Measurements from ENCODE around the gene DEPDC1. TPM values are rescaled to one million over a fixed set of nuclear protein-coding genes. Genes with fewer than 3 reads are reported as not detected.
"Not testable (repeated sequence)": the region's sequence is repeated elsewhere in the genome, so short reads cannot be mapped to it uniquely, and the experiment has no call there.

Gene DEPDC1
- total RNA-seq, 4 donors from 2014 or later, result 0.19 to 0.96 TPM; not detected in 2

DNA sequence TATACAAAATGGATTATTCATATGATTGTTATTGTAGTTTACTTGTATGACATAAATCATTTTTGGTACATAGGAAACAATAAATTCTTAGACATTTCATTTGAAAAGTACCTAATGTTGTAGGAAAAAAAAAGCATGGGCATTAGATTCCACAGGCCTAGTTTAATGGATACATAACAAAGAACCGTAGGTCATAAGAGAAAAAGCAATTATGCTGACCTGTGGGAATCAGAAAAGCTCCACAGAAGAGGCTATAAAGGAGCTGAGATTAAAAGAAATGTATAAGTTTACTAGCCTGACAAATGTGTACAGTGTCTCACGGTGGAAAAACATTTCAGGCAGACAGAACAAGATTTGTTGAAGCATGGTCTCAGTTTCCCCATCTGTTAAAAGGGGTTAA lies 3.7 kb downstream of the DEPDC1 start:
- DNase-seq (ENCODE audit: low spot score) (no peak), ATAC-seq (ENCODE audit: low FRiP score) (no peak)
- TF ChIP-seq, protein P1, sequence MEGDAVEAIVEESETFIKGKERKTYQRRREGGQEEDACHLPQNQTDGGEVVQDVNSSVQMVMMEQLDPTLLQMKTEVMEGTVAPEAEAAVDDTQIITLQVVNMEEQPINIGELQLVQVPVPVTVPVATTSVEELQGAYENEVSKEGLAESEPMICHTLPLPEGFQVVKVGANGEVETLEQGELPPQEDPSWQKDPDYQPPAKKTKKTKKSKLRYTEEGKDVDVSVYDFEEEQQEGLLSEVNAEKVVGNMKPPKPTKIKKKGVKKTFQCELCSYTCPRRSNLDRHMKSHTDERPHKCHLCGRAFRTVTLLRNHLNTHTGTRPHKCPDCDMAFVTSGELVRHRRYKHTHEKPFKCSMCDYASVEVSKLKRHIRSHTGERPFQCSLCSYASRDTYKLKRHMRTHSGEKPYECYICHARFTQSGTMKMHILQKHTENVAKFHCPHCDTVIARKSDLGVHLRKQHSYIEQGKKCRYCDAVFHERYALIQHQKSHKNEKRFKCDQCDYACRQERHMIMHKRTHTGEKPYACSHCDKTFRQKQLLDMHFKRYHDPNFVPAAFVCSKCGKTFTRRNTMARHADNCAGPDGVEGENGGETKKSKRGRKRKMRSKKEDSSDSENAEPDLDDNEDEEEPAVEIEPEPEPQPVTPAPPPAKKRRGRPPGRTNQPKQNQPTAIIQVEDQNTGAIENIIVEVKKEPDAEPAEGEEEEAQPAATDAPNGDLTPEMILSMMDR (IDR thresholded peaks at IDR 0.05), result no peak

DNA sequence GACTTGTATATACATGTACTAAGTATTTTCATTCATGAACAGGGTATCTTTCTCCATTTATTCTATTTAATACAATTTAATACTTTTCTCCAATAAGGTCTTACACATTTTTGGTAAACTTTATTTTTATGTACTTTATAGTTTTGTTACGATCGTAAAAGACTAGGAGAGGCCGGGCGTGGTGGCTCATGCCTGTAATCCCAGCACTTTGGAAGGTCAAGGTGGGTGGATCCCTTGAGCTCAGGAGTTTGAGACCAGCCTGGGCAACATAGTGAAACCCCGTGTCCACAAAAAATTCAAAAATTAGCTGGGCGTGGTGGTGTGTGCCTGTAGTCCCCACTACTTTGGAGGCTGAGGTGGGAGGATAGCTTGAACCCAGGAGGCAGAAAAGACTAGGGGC lies 4.6 kb downstream of the DEPDC1 start:
- ATAC-seq (ENCODE audit: low FRiP score); DNase-seq (ENCODE audit: low spot score): not testable (repeated sequence)

DNA sequence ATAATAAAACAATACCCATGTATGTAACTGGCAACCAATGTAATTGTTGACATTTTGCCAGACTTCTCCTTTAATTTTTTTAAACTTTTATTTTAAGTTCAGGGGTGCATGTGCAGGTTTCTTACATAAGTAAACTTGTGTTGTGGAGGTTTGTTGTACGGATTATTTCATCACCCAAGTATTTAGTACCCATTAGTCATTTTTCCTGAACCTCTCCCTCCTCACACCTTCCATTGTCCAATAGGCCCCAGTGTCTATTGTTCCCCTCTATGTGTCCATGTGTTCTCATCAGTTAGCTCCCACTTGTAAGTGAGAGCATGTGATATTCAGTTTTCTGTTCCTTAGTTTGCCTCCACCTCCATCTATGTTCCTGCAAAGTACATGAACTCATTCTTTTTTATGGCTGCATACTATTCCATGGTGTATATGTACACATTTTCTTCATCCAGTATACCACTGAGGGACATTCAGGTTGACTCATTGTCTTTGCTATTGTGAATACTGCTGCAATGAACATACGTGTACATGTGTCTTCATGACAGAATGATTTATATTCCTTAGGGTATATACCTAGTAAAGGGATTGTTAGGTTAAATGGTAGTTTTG lies 6.7 kb downstream of the DEPDC1 start:
- TF ChIP-seq, protein P1 (IDR thresholded peaks at IDR 0.05), result no peak
- ATAC-seq (ENCODE audit: low FRiP score) (no peak), DNase-seq (ENCODE audit: low spot score) (no peak)

DNA sequence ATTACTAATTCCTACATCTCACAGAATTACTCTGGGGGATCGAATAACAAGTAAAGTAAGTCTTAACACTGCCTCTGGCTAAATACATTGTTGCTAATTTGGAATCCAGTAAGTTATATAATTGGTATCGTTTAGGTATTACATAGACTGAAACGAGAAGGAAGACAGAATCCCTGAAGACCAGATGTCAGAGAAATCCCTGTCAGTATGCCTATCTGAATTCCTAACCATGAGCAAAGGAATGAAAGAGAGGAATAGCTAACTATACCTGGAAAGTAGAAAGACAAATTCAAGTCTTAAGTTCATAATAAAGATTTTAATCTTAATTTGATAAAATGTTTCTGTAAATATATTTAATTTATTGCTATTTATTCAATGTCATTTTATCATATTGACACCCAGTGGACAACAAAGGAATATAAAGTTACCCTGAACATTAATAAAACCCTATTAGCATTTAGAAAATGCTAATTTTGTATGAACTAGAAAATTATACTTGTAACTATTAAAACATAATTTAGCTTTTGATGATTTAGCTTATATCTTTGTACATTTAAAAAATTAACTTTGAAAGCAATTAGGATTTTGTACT lies 11.4 kb downstream of the DEPDC1 start:
- DNase-seq (ENCODE audit: low spot score) (no peak), ATAC-seq (ENCODE audit: low FRiP score) (no peak)
- TF ChIP-seq, protein P1 (IDR thresholded peaks at IDR 0.05), result no peak

DNA sequence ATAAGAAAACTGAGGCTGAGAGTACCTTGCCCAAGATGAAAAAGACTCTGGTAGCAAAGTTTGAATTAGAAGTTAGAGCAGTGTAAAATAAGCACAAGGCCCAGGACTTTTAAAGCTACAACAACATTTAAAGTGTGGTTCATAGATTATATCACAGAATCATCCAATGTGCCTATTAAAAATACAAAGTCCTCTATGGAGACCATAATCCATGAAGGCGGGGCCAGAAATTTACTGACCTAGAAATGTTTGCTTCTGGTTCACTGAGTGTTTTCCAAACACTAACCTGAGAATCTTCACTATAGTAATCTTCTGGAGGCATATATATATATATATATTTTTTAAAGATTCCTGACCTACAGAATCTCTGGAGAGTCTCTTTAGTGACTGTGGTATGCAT lies 12.3 kb downstream of the DEPDC1 start:
- TF ChIP-seq, protein P1 (IDR thresholded peaks at IDR 0.05), result no peak

DNA sequence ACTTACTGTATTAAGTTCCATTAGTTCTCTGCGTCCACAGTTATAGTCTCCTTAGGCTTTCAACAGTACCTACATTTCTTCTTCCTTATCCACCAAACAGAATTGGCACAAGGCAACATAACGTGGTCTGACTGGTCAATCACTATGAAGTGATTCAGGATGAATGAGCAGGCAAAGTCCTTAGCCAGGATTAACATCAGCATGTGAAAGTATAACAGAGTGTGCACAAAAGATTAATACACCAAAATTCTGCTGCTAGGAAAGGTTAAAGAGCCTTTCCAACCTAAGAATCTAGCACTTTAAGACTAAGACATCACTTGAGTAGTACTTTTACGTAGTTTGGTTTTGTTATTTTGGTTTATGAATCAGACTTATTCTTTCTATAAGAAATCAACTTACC lies 15.8 kb downstream of the DEPDC1 start:
- DNase-seq (ENCODE audit: low spot score) (no peak), ATAC-seq (ENCODE audit: low FRiP score) (no peak)
- TF ChIP-seq, protein P1 (IDR thresholded peaks at IDR 0.05), result no peak

More for the DNA sequence above, 12.3 kb downstream of the DEPDC1 start:
- DNase-seq (ENCODE audit: low spot score) (no peak), ATAC-seq (ENCODE audit: low FRiP score) (no peak)

DNA sequence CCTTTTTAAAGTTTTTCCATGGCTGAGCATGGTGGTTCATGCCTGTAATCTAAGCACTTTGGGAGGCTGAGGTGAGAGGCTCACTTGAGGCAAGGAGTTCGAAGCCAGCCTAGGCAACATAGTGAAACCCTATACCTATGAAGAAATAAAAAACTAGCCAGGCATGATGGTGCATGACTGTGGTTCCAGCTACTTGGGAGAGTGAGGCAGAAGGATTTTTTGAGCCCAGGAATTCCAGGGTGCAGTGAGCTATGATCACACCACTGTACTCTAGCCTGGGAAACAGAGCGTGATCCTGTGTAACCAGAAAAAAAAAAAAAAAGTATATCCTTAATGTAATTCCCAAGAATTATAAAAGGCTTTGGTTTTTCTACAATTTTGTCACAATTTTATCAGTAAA lies 17.4 kb downstream of the DEPDC1 start:
- no peak for DNase-seq (ENCODE audit: low spot score)
- TF ChIP-seq, protein P1 (IDR thresholded peaks at IDR 0.05), result no peak
- no peak for ATAC-seq (ENCODE audit: low FRiP score)
